Smooth muscle cell (in vitro differentiated cells): ENCODE results near the gene FOXN3. TPM values are rescaled to one million over a fixed set of nuclear protein-coding genes. Genes with fewer than 3 reads are reported as not detected.

Experiments
- DNase-seq: peaks from one replicate; lab custom pipeline; 2025; ENCODE audit not compliant: unreplicated experiment; lab: John Stamatoyannopoulos, UW
- H2AFZ ChIP-seq: fragments of 200-600 bp; sonication (generic); 2 replicates; pipeline ENCODE4 v1.6.0; 2016; ENCODE audit warnings: antibody characterized with exemption, low read depth, mild to moderate bottlenecking
- H3F3A ChIP-seq: fragments of 200-600 bp; sonication (generic); 2 replicates; pipeline ENCODE4 v1.6.0; 2017; ENCODE audit warnings: antibody characterized with exemption, low read depth
- H3K27ac ChIP-seq: fragments of 200-600 bp; sonication (generic); 2 replicates; pipeline ENCODE4 v1.5.1; 2016; ENCODE audit warnings: low read depth, mild to moderate bottlenecking
- H3K27me3 ChIP-seq: fragments of 200-600 bp; sonication (generic); 2 replicates; pipeline ENCODE4 v1.6.1; 2016; ENCODE audit warnings: low read depth, mild to moderate bottlenecking
- H3K36me3 ChIP-seq: fragments of 200-600 bp; sonication (generic); 2 replicates; pipeline ENCODE4 v1.5.1; 2016; ENCODE audit warnings: low read depth
- H3K4me1 ChIP-seq: fragments of 200-600 bp; sonication (generic); 2 replicates; pipeline ENCODE4 v1.5.1; 2016; ENCODE audit warnings: low read depth
- H3K4me2 ChIP-seq: fragments of 200-600 bp; sonication (generic); 2 replicates; pipeline ENCODE4 v1.6.0; 2016; ENCODE audit warnings: mild to moderate bottlenecking
- H3K4me3 ChIP-seq: fragments of 200-600 bp; sonication (generic); 2 replicates; pipeline ENCODE4 v1.5.1; 2016; ENCODE audit warnings: mild to moderate bottlenecking
- H3K79me2 ChIP-seq: fragments of 200-600 bp; sonication (generic); 2 replicates; pipeline ENCODE4 v1.6.0; 2016; ENCODE audit warnings: low read depth, mild to moderate bottlenecking
- H3K9ac ChIP-seq: fragments of 200-600 bp; sonication (generic); 2 replicates; pipeline ENCODE4 v1.6.0; 2016; ENCODE audit warnings: low read depth
- H3K9me3 ChIP-seq: fragments of 200-600 bp; sonication (generic); replicated peaks from 2 replicates; pipeline ENCODE4 v1.5.1; 2016; ENCODE audit warnings: low read depth
- H4K20me1 ChIP-seq: fragments of 200-600 bp; sonication (generic); 2 replicates; pipeline ENCODE4 v1.6.0; 2016; ENCODE audit warnings: low read depth
- WGBS: methylation state at CpG from one replicate; pipeline ENCODE4 v1.1.7; 2016; ENCODE audit warnings: low lambda C conversion rate; 5-methylcytosine and 5-hydroxymethylcytosine counted together
- polyA plus RNA-seq: library from polyadenylated mRNA; unstranded; fragments of >200 nt; fragmentation: Nextera tagmentation; extraction: Ambion mirVana; gene quantifications from 2 replicates; pipeline ENCODE4 v1.2.1, GENCODE V29; 2016
- total RNA-seq: library from RNA; depleted of rRNA; stranded (reverse); fragments of >200 nt; gene quantifications from 2 replicates; pipeline ENCODE4 v1.2.3, GENCODE V29; 2014
- TF ChIP-seq, protein P1 (sequence below): fragments of 200-600 bp; sonication (generic); IDR thresholded peaks from 2 replicates; pipeline ENCODE4 v1.5.1; 2017; ENCODE audit warnings: borderline replicate concordance, mild to moderate bottlenecking, antibody characterized with exemption; ENCODE audit not compliant: insufficient read depth, poor library complexity, severe bottlenecking

The FOXN3 gene
- total and polyA plus RNA-seq, 2 experiments from 2014 or later = 24.5 to 31.5 TPM

DNA sequence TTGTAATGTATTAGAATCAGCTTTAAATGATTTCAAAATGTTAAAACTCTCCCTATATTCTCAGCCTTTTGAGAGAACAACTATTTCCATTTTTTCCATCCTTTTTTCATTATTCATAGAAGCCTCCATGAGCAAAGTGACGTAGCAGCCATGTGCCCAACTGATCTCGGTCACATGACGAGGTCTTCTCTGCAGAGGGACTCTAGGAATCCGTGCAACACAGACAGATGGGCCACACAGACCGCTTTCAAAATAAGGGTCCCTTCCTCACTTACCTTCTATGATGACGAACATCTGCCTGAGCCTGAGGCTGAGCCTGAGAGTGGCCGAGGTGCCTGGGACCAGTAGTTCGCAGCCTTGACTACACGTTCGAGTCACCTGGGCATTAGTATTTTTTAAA is 293.8 kb downstream of the FOXN3 start:
- no peak for DNase-seq
- 90% methylated on average over 10 of the region's 10 CpGs for WGBS
- Histone ChIP-seq H3K27me3 (peaks cover 4% of the 10 kb centered on the region), H3K4me1 (peaks cover 7% of the 10 kb centered on the region), H3F3A (no peaks in the 10 kb centered on the region), H3K9me3 (no peaks in the 10 kb centered on the region), H4K20me1 (no peaks in the 10 kb centered on the region), H3K4me2 (no peak overlapping the region), H3K4me3 (no peak overlapping the region), H3K36me3 (no peaks in the 10 kb centered on the region), H2AFZ (no peak overlapping the region), H3K27ac (no peak overlapping the region), H3K79me2 (no peaks in the 10 kb centered on the region), H3K9ac (no peak overlapping the region)
- TF ChIP-seq, protein P1, sequence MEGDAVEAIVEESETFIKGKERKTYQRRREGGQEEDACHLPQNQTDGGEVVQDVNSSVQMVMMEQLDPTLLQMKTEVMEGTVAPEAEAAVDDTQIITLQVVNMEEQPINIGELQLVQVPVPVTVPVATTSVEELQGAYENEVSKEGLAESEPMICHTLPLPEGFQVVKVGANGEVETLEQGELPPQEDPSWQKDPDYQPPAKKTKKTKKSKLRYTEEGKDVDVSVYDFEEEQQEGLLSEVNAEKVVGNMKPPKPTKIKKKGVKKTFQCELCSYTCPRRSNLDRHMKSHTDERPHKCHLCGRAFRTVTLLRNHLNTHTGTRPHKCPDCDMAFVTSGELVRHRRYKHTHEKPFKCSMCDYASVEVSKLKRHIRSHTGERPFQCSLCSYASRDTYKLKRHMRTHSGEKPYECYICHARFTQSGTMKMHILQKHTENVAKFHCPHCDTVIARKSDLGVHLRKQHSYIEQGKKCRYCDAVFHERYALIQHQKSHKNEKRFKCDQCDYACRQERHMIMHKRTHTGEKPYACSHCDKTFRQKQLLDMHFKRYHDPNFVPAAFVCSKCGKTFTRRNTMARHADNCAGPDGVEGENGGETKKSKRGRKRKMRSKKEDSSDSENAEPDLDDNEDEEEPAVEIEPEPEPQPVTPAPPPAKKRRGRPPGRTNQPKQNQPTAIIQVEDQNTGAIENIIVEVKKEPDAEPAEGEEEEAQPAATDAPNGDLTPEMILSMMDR = no peak

DNA sequence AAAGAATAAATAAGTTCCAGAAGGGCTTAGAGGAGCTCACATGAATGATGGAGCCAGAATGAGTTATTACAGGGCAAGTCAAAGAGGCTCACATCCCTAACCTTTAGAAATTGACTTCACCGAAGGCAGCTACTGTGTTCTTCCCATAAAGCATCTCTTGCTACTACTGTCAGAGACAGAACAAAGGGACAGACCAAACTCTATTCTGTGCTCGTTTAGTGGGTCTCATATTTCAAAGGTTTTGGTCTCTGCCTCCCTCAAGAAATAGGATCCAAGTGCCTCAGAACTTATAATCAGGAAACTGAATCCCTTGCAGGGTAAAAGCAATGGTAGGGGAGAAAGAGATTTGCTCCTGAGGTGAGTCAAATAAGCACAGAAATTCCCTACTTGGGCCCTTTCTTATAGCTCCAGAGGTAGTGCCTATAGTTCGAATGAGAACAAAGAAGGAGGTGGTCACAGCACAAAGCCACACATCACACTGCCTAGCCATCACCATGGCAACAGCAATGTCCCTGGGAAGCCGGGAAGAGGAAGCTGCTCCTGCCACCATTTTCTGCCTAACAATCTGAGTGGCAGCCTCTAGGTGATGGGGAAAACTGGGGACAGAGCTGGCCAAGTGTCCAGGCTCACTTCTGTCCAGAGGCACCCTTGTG is 294.9 kb downstream of the FOXN3 start:
- peaks cover 7% of the 10 kb centered on the region for H3K4me1 ChIP-seq
- no peaks in the 10 kb centered on the region for H3K79me2 ChIP-seq
- H2AFZ ChIP-seq = no peak overlapping the region
- H3K9me3 ChIP-seq = no peaks in the 10 kb centered on the region
- H3K27ac ChIP-seq = no peak overlapping the region
- no peak overlapping the region for H3K4me2 ChIP-seq
- 46% methylated on average over 4 of the region's 4 CpGs for WGBS
- peaks cover 4% of the 10 kb centered on the region for H3K27me3 ChIP-seq
- TF ChIP-seq, protein P1 = no peak
- H3F3A ChIP-seq = no peaks in the 10 kb centered on the region
- DNase-seq = no peak
- no peak overlapping the region for H3K4me3 ChIP-seq
- no peaks in the 10 kb centered on the region for H3K36me3 ChIP-seq
- no peaks in the 10 kb centered on the region for H4K20me1 ChIP-seq
- H3K9ac ChIP-seq = no peak overlapping the region

DNA sequence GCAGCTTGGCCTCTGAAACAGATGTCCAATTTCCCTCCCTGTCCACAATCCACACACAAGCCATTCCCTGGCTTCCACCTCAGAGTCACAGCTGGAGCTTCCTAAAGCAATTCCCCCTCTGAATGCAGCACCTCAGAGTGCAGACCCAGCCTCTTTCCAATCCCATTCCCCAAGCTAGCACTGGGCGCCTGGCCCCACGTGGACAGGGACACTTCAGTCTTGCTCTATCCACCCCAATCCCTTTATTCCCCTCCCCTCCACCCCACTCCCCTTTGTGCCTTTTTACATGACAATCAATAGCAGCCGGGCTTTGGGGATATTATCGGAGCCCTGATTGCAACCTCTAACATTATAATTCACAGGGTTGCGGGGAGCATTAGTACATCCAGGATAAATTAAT is 300.0 kb downstream of the FOXN3 start:
- WGBS = 76% methylated on average over 5 of the region's 5 CpGs

More for the DNA sequence above, 300.0 kb downstream of the FOXN3 start:
- no peaks in the 10 kb centered on the region for H3F3A ChIP-seq
- H3K9ac ChIP-seq = no peak overlapping the region
- no peaks in the 10 kb centered on the region for H3K27me3 ChIP-seq
- peaks cover 4% of the 10 kb centered on the region for H3K4me1 ChIP-seq
- no peaks in the 10 kb centered on the region for H3K9me3 ChIP-seq
- H3K27ac ChIP-seq = no peak overlapping the region
- no peak overlapping the region for H3K4me3 ChIP-seq
- H4K20me1 ChIP-seq = no peaks in the 10 kb centered on the region
- no peak for DNase-seq
- no peaks in the 10 kb centered on the region for H3K36me3 ChIP-seq
- H3K79me2 ChIP-seq = no peaks in the 10 kb centered on the region
- no peak overlapping the region for H2AFZ ChIP-seq
- TF ChIP-seq, protein P1 = no peak
- H3K4me2 ChIP-seq = no peak overlapping the region
